Endothelial cell of umbilical vein (primary cell): ENCODE measurements around the gene SHCBP1L.

ENCODE experiments used
- CTCF ChIP-seq, 2 donors: IDR thresholded peaks; 1 replicate in 1 of 2; 2 replicates in 1 of 2; pipeline ENCODE4 v1.5.1; 2011; ENCODE audit warnings: low read length in 2 of 2, mild to moderate bottlenecking in 2 of 2, moderate library complexity in 2 of 2, control low read depth in 1 of 2, inconsistent platforms in 1 of 2, low read depth in 1 of 2; ENCODE audit not compliant: insufficient read depth in 1 of 2; ENCODE audit errors: extremely low read depth in 1 of 2
- EZH2 ChIP-seq: IDR thresholded peaks from 2 replicates; pipeline ENCODE4 v1.6.1; 2012; ENCODE audit warnings: borderline replicate concordance, low read depth, mild to moderate bottlenecking, moderate library complexity, low read length, inconsistent platforms; ENCODE audit not compliant: severe bottlenecking
- GATA2 ChIP-seq: IDR thresholded peaks from 2 replicates; pipeline ENCODE4 v1.7.0; 2011; ENCODE audit warnings: low read depth, mild to moderate bottlenecking, moderate library complexity, mixed read lengths, low read length; ENCODE audit not compliant: insufficient read length, insufficient read depth
- JUN ChIP-seq: IDR thresholded peaks from 2 replicates; pipeline ENCODE4 v1.6.1; 2011; ENCODE audit warnings: borderline replicate concordance, low read depth; ENCODE audit not compliant: insufficient read length, insufficient read depth
- MAX ChIP-seq: IDR thresholded peaks from 2 replicates; pipeline ENCODE4 v1.6.1; 2011; ENCODE audit not compliant: insufficient read depth, insufficient read length
- MYC ChIP-seq: IDR thresholded peaks from one replicate; pipeline ENCODE4 v1.6.1; 2011; ENCODE audit warnings: mild to moderate bottlenecking, low read depth, low read length
- POLR2A ChIP-seq: IDR thresholded peaks from 2 replicates; pipeline ENCODE4 v1.6.1; 2012; ENCODE audit warnings: low read depth, mild to moderate bottlenecking, control low read depth, low read length
- POLR2AphosphoS5 ChIP-seq: IDR thresholded peaks from 2 replicates; pipeline ENCODE4 v1.6.1; 2012; ENCODE audit warnings: low read depth, mild to moderate bottlenecking, control low read depth, low read length, moderate library complexity; ENCODE audit not compliant: insufficient read depth

GRCh38 chr1:182953826-182954225 lies 860 bp upstream of the SHCBP1L start:
- TF ChIP-seq CTCF (IDR thresholded peaks at IDR 0.05; ENCODE audit: extremely low read depth in 1 of 2, insufficient read depth in 1 of 2, low read depth in 1 of 2, low read length in 2 of 2) (no peak), POLR2A (no peak), EZH2 (no peak), MYC (no peak), POLR2AphosphoS5 (no peak), JUN (no peak), GATA2 (no peak), MAX (no peak)
